HepG2 (cell line): Measurements from ENCODE around the gene CHMP1A. TPM values are rescaled to one million over a fixed set of nuclear protein-coding genes. Genes with fewer than 3 reads are reported as not detected.

ENCODE experiments used
- CENPBD1 ChIP-seq: sonication (generic); formaldehyde crosslinking; IDR thresholded peaks from 2 replicates; pipeline ENCODE4 v1.8.0; 2022; ENCODE audit warnings: missing genetic modification reagents, low read depth, mild to moderate bottlenecking, borderline replicate concordance
- CREM ChIP-seq, 2 experiments: sonication (generic) in 1 of 2; formaldehyde crosslinking in 1 of 2; IDR thresholded peaks; 2 replicates each; pipeline versions ENCODE4 v1.4.0 to v1.6.1; 2016 to 2020; ENCODE audit warnings: antibody characterized with exemption in 1 of 2, mild to moderate bottlenecking in 1 of 2, missing genetic modification reagents in 1 of 2
- GTF2F1 ChIP-seq: fragments of 150-350 bp; IDR thresholded peaks from 2 replicates; pipeline ENCODE4 v1.6.1; 2014; ENCODE audit warnings: low read length
- HIVEP1 ChIP-seq: sonication (generic); formaldehyde crosslinking; IDR thresholded peaks from 2 replicates; pipeline ENCODE4 v1.4.0; 2020; ENCODE audit warnings: mild to moderate bottlenecking, missing genetic modification reagents
- HNRNPLL ChIP-seq: fragments of 200-400 bp; formaldehyde crosslinking; IDR thresholded peaks from 2 replicates; pipeline ENCODE4 v1.6.1; 2017; ENCODE audit warnings: mild to moderate bottlenecking, low read depth, low read length; ENCODE audit not compliant: poor library complexity, severe bottlenecking
- JUND ChIP-seq: sonication (generic); formaldehyde crosslinking; IDR thresholded peaks from 2 replicates; pipeline ENCODE4 v1.8.0; 2022; ENCODE audit warnings: mild to moderate bottlenecking, missing genetic modification reagents
- KDM6A ChIP-seq: IDR thresholded peaks from 2 replicates; pipeline ENCODE4 v1.6.1; 2016; ENCODE audit warnings: low read depth
- MEIS2 ChIP-seq: sonication (generic); formaldehyde crosslinking; IDR thresholded peaks from 2 replicates; pipeline ENCODE4 v1.9.0; 2021; ENCODE audit warnings: mild to moderate bottlenecking, missing genetic modification reagents
- NFYC ChIP-seq: IDR thresholded peaks from 2 replicates; pipeline ENCODE4 v1.6.1; 2016; ENCODE audit warnings: missing genetic modification reagents, missing compliant biosample characterization
- RCOR2 ChIP-seq: IDR thresholded peaks from 2 replicates; pipeline ENCODE4 v1.6.1; 2016; ENCODE audit warnings: missing biosample characterization, missing genetic modification reagents
- RFX1 ChIP-seq: fragments of 450-650 bp; IDR thresholded peaks from 2 replicates; pipeline ENCODE4 v1.6.1; 2017
- ZNF235 ChIP-seq: sonication (generic); formaldehyde crosslinking; IDR thresholded peaks from 2 replicates; pipeline ENCODE4 v1.8.1; 2023; ENCODE audit warnings: mild to moderate bottlenecking, missing genetic modification reagents, borderline replicate concordance
- ZNF333 ChIP-seq: sonication (generic); formaldehyde crosslinking; IDR thresholded peaks from 2 replicates; pipeline ENCODE4 v1.4.0; 2020; ENCODE audit warnings: mild to moderate bottlenecking, missing genetic modification reagents, borderline replicate concordance
- ZNF430 ChIP-seq: sonication (generic); formaldehyde crosslinking; IDR thresholded peaks from 2 replicates; pipeline ENCODE4 v1.9.0; 2021; ENCODE audit warnings: mild to moderate bottlenecking, missing genetic modification reagents
- polyA plus RNA-seq, 8 experiments: library from polyadenylated mRNA; depleted of rRNA in 3 of 8; stranded (reverse) in 7 of 8; unstranded in 1 of 8; fragments of >200 nt; fragmentation: Illumina TruSeq in 4 of 8; extraction: Trizol in 4 of 8; gene quantifications; 2 replicates each; pipeline versions ENCODE4 v1.2.1 to v1.2.3, GENCODE V29; 2011 to 2016; ENCODE audit warnings: low read depth in 4 of 8, missing spikeins in 1 of 8, mixed read lengths in 1 of 8; ENCODE audit not compliant: insufficient read depth in 1 of 8
- total RNA-seq, 5 experiments: library from RNA; depleted of rRNA; stranded (reverse); fragments of >200 nt; fragmentation: Illumina TruSeq; extraction: Trizol; gene quantifications; 2 replicates each; pipeline ENCODE4 v1.2.3, GENCODE V29; 2016; ENCODE audit warnings: low read depth in 1 of 5
- TF ChIP-seq, protein P1 (sequence below): sonication (generic); formaldehyde crosslinking; IDR thresholded peaks from 2 replicates; pipeline ENCODE4; 2020; ENCODE audit warnings: missing genetic modification reagents, mild to moderate bottlenecking, borderline replicate concordance

The CHMP1A gene
- total and polyA plus RNA-seq, 2 of the 13 experiments (the other 11 are each of a cell fraction or from before 2014, with no cell fraction given): 69.4 to 73.3 TPM

DNA sequence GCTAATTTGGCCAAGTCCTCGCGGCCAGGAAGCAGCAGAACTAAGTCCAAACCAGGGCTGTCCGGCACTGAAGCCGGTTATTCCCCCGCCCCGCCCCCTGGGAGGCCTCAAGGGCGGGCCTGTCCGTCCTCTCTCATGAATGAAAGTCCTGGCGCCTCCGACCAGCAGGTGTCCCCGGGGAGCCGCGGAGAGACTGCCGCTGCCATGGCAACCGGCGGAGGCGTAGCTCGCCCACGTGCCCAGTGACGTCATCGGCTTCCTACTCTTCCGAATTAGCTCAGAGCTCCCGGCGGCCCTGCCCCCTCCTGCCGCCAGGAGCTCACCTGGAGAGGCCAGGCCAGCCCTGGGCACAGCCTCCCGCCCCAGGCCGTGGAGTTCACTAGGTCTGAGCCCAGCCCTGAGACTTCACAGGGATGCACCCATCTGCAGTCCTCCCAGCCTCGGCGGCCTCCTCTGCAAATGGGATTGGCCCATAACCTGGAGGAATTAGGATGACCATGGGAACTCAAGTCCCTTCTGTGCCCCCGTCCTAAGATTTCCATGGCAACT is 42.7 kb upstream of the CHMP1A start (continued):
- TF ChIP-seq CENPBD1 (CRISPR knock-in tag) (no peak), ZNF333 (CRISPR knock-in tag) (no peak; the same call in 1 of the 2 replicates), ZNF430 (CRISPR knock-in tag) (peak; percentile 87; the same call in 1 of the 2 replicates), RCOR2 (CRISPR knock-in tag) (peak; percentile 14; the same call in 1 of the 2 replicates), KDM6A (CRISPR knock-in tag) (peak; percentile 18; the same call in 1 of the 2 replicates), GTF2F1 (peak; percentile 75), ZNF235 (CRISPR knock-in tag) (0 out of 2 replicates have a peak, but pooled peaks have one; percentile 31), JUND (CRISPR knock-in tag) (peak; percentile 88), HIVEP1 (CRISPR knock-in tag) (peak; percentile 74), RFX1 (peak; percentile 100), NFYC (peak; percentile 53), MEIS2 (CRISPR knock-in tag) (peak; percentile 75; the same call in 1 of the 2 replicates), CREM (IDR thresholded peaks at IDR 0.05) (peak; percentile 96), CREM (CRISPR knock-in tag; IDR thresholded peaks at IDR 0.05) (no peak), HNRNPLL (peak; percentile 71)
- TF ChIP-seq, protein P1, sequence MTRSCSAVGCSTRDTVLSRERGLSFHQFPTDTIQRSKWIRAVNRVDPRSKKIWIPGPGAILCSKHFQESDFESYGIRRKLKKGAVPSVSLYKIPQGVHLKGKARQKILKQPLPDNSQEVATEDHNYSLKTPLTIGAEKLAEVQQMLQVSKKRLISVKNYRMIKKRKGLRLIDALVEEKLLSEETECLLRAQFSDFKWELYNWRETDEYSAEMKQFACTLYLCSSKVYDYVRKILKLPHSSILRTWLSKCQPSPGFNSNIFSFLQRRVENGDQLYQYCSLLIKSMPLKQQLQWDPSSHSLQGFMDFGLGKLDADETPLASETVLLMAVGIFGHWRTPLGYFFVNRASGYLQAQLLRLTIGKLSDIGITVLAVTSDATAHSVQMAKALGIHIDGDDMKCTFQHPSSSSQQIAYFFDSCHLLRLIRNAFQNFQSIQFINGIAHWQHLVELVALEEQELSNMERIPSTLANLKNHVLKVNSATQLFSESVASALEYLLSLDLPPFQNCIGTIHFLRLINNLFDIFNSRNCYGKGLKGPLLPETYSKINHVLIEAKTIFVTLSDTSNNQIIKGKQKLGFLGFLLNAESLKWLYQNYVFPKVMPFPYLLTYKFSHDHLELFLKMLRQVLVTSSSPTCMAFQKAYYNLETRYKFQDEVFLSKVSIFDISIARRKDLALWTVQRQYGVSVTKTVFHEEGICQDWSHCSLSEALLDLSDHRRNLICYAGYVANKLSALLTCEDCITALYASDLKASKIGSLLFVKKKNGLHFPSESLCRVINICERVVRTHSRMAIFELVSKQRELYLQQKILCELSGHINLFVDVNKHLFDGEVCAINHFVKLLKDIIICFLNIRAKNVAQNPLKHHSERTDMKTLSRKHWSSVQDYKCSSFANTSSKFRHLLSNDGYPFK (CRISPR knock-in tag): peak; percentile 84; the same call in 1 of the 2 replicates
